Measurements from ENCODE around the gene NR2C1.

NR2C1 gene

DNA sequence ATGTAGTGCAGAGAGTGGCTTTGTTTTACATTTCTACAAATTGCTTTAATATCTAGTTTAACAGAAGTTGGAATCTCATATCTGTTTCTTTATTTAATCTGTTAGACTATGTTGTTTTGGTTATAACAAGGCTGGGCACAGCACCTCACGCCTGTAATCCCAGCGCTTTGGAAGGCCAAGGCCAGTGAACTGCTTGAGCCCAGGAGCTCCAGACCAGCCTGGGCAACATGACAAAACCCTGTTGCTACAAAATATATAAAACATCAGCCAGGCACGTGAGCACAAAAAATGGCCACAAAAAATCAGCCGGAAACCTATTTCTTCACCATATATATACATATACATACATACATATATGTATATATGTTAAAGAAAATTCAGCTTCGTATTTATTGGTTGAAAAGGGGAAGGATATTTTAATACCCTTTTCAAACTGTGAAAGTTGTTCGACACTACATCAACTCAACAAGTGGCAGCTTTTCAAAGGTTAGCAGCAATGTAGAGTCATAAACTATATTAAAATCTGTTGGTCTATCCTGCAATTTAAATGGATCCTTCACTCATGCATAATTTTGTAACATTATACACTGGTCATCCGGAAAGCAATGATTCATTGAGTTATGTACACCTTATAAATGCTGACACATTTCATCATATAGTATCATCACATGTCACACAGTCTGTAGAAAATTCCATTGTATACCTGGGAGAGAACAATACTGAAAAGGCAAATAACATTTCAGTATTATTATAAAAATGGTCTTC lies 7.1 kb downstream of the NR2C1 start:
- Mint-ChIP-seq H3K27ac (no peak overlapping the region), H3K9me3 (no peaks in the 10 kb centered on the region), H3K27me3 (ENCODE audit: low read depth) (no peaks in the 10 kb centered on the region), H3K36me3 (ENCODE audit: low read depth) (peaks cover 30% of the 10 kb centered on the region), H3K4me1 (ENCODE audit: low read depth) (peaks cover 2% of the 10 kb centered on the region), H3K4me3 (no peak overlapping the region)
- no peak for DNase-seq (ENCODE audit: low spot score)

DNA sequence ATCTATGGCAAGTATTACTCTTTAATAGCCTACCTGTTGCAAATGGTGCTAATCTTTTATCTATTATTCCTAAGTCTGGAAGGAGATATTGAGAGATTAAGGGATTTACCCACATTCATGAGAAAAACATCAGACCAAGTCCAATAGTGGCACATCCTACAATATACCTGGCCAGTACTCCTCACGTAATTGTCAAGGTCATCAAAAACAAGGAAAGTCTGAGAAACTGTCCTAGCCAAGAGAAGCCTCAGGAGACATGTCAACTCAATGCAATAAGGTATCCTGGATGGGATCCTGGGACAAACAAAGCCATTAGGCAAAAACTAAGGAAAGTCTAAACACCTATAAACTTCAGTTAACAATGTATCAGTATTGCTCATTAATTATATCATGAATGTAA lies 12.5 kb downstream of the NR2C1 start:
- Mint-ChIP-seq H3K36me3 (ENCODE audit: low read depth) (peaks cover 33% of the 10 kb centered on the region), H3K9me3 (no peaks in the 10 kb centered on the region), H3K27ac (no peak overlapping the region)

DNA sequence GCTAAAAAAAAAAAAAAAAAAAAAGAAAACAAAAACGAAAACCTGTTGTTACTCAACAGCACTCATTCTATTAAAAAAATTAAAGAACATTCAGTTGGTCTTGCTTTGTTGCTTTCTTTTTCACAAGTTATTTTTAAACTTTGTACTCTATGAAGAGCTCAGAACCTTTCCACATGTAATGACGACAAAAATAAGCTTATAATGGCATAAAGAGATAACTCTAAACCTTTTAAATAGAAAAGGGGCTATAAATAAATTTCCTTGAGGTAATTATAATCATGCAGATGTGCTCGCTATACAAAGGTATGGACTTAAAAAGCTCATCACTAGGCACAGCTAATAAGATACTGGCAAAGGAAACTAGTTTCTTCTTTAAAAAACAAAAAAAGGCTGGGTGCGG lies 13.4 kb downstream of the NR2C1 start:
- no peaks in the 10 kb centered on the region for H3K9me3 Mint-ChIP-seq
- H3K27me3 Mint-ChIP-seq (ENCODE audit: low read depth): no peaks in the 10 kb centered on the region
- no peak overlapping the region for H3K27ac Mint-ChIP-seq
- peaks cover 37% of the 10 kb centered on the region for H3K36me3 Mint-ChIP-seq (ENCODE audit: low read depth)
- no peaks in the 10 kb centered on the region for H3K4me1 Mint-ChIP-seq (ENCODE audit: low read depth)
- DNase-seq (ENCODE audit: low spot score): no peak
- H3K4me3 Mint-ChIP-seq: no peak overlapping the region

More for the DNA sequence above, 12.5 kb downstream of the NR2C1 start:
- Mint-ChIP-seq H3K4me3 (no peak overlapping the region), H3K27me3 (ENCODE audit: low read depth) (no peaks in the 10 kb centered on the region), H3K4me1 (ENCODE audit: low read depth) (no peaks in the 10 kb centered on the region)
- DNase-seq (ENCODE audit: low spot score): no peak

DNA sequence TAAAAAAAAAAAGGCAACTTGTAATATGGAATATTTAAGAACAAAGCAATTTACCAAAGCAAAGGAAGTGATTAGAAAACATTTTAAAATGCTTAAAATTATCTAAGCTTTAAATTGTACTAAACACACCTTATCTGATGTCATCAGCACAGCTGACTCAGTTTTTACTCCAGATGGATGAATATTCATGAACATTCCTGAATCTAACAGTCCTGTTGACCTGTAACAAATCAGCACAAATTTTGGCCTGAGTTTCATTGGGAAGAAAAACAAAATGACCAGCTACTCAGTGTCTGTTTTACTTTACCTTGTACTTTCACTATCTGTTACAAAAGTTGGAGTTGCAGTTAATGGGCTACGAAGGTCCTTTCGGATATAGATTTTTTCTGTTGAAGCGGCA lies 16.0 kb downstream of the NR2C1 start:
- DNase-seq (ENCODE audit: low spot score): no peak
- Mint-ChIP-seq H3K4me1 (ENCODE audit: low read depth) (no peaks in the 10 kb centered on the region), H3K27ac (no peak overlapping the region), H3K27me3 (ENCODE audit: low read depth) (no peaks in the 10 kb centered on the region), H3K9me3 (no peaks in the 10 kb centered on the region), H3K36me3 (ENCODE audit: low read depth) (peaks cover 30% of the 10 kb centered on the region), H3K4me3 (no peak overlapping the region)

DNA sequence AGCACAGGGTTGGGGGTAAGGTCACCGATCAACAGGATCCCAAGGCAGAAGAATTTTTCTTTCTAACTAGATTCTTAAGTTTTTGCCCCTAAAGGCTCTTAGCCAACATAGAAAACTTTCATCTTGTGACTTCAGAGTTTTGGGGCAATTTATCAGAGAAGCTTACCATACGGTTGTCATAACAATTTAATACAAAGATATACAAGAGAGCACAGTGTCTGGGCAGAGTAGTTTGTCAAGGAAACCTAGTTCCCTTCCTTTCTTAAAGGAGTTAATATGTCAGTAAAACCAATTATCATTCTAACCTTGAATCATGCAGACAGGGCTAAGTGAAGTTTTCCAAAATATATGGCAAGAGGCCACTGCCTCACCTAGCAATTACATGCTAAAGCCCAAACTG lies 18.4 kb downstream of the NR2C1 start:
- Mint-ChIP-seq H3K36me3 (ENCODE audit: low read depth) (peaks cover 23% of the 10 kb centered on the region), H3K4me1 (ENCODE audit: low read depth) (no peaks in the 10 kb centered on the region), H3K4me3 (no peak overlapping the region), H3K9me3 (no peaks in the 10 kb centered on the region), H3K27ac (no peak overlapping the region), H3K27me3 (ENCODE audit: low read depth) (no peaks in the 10 kb centered on the region)
- no peak for DNase-seq (ENCODE audit: low spot score)

DNA sequence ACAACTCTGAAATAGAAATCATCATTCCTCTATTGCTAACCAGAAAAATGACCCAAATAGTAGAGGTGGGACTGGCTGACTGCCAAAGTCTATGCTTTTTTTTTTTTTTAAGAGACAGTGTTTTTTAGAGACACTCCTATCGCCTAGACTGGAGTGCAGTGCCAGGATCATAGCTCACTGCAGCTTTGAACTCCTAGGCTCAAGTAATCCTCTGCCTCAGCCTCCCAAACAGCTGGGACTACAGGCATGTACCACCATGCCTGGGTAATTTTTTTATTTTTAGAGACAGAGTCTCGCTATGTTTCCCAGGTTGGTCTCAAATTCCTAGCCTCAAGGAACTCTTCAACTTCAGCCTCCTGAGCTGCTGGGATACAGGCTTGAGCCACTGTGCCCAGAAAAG lies 19.2 kb downstream of the NR2C1 start:
- Mint-ChIP-seq H3K27ac (no peak overlapping the region), H3K27me3 (ENCODE audit: low read depth) (no peaks in the 10 kb centered on the region), H3K4me3 (no peak overlapping the region), H3K9me3 (no peaks in the 10 kb centered on the region), H3K4me1 (ENCODE audit: low read depth) (no peaks in the 10 kb centered on the region), H3K36me3 (ENCODE audit: low read depth) (peaks cover 22% of the 10 kb centered on the region)
- DNase-seq (ENCODE audit: low spot score): no peak

DNA sequence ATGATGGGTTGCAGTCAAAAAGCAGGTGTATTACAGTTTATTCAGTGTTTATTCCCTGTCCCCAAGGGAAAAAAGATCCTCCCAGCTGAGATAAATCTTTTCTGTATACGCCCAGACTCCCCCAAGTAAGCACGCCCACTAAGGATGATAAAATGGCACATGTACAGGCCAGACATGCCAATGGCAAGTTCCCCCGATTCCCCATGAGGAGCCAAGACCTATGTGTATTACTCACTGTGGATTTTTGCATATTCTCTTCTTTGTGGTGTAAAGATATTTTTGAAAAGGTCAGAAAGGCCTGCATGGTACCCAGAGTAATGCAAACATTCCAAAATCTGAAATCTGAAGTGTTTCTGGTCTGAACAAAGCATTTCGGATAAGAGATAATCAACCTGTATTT lies 22.2 kb downstream of the NR2C1 start:
- H3K4me1 Mint-ChIP-seq (ENCODE audit: low read depth): no peaks in the 10 kb centered on the region
- no peaks in the 10 kb centered on the region for H3K27me3 Mint-ChIP-seq (ENCODE audit: low read depth)
- H3K27ac Mint-ChIP-seq: no peak overlapping the region

DNA sequence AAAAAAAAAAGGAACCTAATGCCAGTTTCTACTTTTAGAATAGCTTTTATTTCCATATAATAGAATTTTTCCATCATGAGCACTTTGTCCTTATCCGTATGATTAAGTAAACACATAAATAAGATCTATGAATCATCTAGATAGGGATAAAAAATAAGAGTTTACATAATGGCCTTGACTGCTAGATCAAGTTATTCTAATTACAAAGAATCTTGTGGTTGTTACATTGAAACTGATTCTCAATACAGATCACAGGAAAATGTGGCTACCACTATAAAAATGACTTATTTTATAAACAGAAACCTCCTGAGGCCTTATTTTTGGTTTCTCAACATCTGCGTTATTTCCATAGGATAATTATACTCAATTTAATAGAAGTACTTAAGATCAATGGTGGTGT lies 35.5 kb downstream of the NR2C1 start:
- Mint-ChIP-seq H3K4me1 (ENCODE audit: low read depth) (peaks cover 19% of the 10 kb centered on the region), H3K27me3 (ENCODE audit: low read depth) (no peaks in the 10 kb centered on the region), H3K9me3 (no peaks in the 10 kb centered on the region), H3K4me3 (no peak overlapping the region), H3K27ac (no peak overlapping the region), H3K36me3 (ENCODE audit: low read depth) (peaks cover 21% of the 10 kb centered on the region)
- no peak for DNase-seq (ENCODE audit: low spot score)

More for the DNA sequence above, 22.2 kb downstream of the NR2C1 start:
- H3K36me3 Mint-ChIP-seq (ENCODE audit: low read depth): peaks cover 28% of the 10 kb centered on the region
- H3K9me3 Mint-ChIP-seq: no peaks in the 10 kb centered on the region
- DNase-seq (ENCODE audit: low spot score): no peak
- H3K4me3 Mint-ChIP-seq: no peak overlapping the region

DNA sequence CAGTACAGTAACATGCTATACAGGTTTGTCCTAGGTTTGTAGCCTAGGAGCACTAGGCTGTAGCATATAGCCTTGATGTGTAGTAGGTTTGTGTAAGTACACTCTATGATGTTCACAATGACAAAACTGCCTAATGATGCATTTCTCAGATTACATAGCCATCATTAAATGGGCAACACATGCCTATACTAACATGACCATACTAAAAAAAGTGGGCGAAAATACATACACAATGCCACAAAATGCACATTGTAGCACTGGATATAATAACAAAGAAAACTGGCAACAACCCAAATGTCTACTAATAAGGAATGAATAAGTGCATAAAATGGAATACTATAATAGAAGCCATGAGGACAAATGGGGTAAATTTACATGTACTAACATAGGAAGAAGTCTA lies 38.7 kb downstream of the NR2C1 start:
- Mint-ChIP-seq H3K27ac (no peak overlapping the region), H3K9me3 (no peaks in the 10 kb centered on the region), H3K36me3 (ENCODE audit: low read depth) (peaks cover 13% of the 10 kb centered on the region), H3K4me3 (no peak overlapping the region), H3K4me1 (ENCODE audit: low read depth) (peaks cover 10% of the 10 kb centered on the region), H3K27me3 (ENCODE audit: low read depth) (no peaks in the 10 kb centered on the region)
- no peak for DNase-seq (ENCODE audit: low spot score)

DNA sequence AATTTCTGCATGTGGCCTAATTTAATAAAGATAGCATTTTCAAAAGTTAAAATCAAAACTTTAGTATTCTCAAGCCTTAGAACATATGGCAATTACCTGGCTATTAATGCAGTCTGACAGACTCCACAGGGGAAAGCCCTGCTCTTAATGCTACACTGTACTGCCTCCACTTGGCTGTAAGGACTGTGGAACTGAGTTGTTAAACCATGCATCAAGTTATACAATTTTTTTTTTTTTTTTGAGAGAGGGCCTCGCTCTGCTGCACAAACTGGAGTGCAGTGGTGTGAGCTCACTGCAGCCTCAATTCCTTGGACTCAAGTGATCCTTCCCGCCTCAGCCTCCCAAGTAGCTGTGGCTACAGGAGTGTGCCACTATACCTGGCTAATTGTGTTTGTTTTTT lies 50.9 kb downstream of the NR2C1 start:
- Mint-ChIP-seq H3K4me3 (no peak overlapping the region), H3K27me3 (ENCODE audit: low read depth) (no peaks in the 10 kb centered on the region), H3K36me3 (ENCODE audit: low read depth) (peaks cover 9% of the 10 kb centered on the region), H3K27ac (no peak overlapping the region), H3K4me1 (ENCODE audit: low read depth) (no peaks in the 10 kb centered on the region), H3K9me3 (no peaks in the 10 kb centered on the region)
- DNase-seq (ENCODE audit: low spot score): no peak

DNA sequence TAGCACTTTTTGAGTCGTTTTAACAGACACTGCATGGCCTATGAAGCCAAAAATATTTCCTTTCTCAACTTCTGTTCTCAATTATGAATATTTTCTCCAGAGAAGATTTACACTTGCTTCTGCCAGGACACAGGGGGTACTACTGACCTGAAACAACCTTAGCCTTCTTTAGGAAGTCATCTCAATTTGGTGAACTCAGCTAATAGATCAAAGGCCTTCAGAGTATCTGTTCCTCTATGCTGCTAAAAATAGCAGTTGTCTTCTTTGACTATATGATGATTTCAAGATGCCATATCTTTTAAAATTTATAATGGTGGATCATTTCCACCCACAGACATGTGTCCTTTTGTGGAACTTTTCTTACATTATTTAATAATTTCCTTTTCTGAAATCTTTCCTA lies 55.9 kb downstream of the NR2C1 start:
- no peaks in the 10 kb centered on the region for H3K4me1 Mint-ChIP-seq (ENCODE audit: low read depth)
- peaks cover 11% of the 10 kb centered on the region for H3K36me3 Mint-ChIP-seq (ENCODE audit: low read depth)
- DNase-seq (ENCODE audit: low spot score): no peak
- no peaks in the 10 kb centered on the region for H3K27me3 Mint-ChIP-seq (ENCODE audit: low read depth)
- no peak overlapping the region for H3K4me3 Mint-ChIP-seq
- no peak overlapping the region for H3K27ac Mint-ChIP-seq
- peaks cover 7% of the 10 kb centered on the region for H3K9me3 Mint-ChIP-seq

DNA sequence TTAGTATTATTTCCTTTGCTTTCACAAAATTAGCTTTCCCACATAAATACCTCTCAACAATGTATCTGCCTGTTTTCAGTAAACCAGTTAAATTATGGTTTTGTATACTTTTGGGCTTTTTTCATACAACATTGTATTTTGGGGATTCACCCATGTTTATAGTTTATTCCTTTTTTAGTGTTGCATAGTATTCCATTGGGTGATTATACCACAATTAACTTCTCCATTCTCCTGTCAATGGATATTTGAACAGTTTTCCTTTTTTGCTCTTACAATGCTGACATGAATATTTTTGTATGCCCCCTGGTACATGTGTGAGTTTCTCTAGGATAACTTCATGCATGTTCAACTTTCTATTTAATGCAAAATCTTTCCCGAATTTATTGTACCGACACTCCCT lies 57.3 kb downstream of the NR2C1 start:
- Mint-ChIP-seq H3K27ac (no peak overlapping the region), H3K27me3 (ENCODE audit: low read depth) (no peaks in the 10 kb centered on the region), H3K36me3 (ENCODE audit: low read depth) (peaks cover 7% of the 10 kb centered on the region), H3K4me1 (ENCODE audit: low read depth) (no peaks in the 10 kb centered on the region), H3K4me3 (no peak overlapping the region), H3K9me3 (peaks cover 7% of the 10 kb centered on the region)
- DNase-seq (ENCODE audit: low spot score): no peak

DNA sequence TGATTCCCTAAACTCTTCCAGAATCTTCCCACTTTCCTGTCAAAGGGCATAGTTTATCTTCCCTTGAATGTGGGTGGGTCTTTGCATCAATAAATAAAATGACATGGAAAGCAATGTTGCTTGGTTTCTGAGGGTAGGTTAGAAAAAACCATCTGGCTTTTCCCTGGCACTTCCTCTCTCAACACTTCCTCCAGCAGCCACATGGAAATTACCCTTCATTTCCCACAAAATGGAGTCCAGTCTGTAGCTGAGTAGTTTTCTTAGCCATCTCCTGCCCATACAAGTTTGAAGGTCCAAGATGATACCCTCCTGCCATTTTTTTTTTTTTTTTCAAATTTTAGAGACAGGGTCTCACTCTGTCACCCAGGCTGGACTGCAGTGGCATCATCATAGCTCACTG lies 58.9 kb downstream of the NR2C1 start:
- no peaks in the 10 kb centered on the region for H3K4me1 Mint-ChIP-seq (ENCODE audit: low read depth)
- H3K4me3 Mint-ChIP-seq: no peak overlapping the region
- no peaks in the 10 kb centered on the region for H3K27me3 Mint-ChIP-seq (ENCODE audit: low read depth)
- no peak overlapping the region for H3K27ac Mint-ChIP-seq
- no peak for DNase-seq (ENCODE audit: low spot score)
- peaks cover 4% of the 10 kb centered on the region for H3K36me3 Mint-ChIP-seq (ENCODE audit: low read depth)
- peaks cover 7% of the 10 kb centered on the region for H3K9me3 Mint-ChIP-seq

DNA sequence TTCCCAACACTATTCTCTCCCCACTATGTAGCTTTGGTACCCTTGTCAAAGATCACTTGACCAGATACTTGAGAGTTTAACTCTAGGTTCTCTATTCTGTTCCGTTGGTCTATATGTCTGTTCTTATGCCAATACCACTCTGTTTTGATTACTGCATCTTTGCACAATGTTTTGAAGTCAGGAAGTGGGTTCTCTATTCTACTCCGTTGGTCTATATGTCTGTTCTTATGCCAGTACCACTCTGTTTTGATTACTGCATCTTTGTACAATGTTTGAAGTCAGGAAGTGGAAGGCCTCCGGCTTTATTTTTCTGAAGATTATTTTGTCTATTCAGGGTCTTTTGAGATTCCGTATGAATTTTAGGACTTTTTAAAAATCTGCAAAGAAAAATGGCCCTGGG lies 67.2 kb downstream of the NR2C1 start:
- no peak overlapping the region for H3K4me3 Mint-ChIP-seq
- peaks cover 13% of the 10 kb centered on the region for H3K4me1 Mint-ChIP-seq (ENCODE audit: low read depth)
- DNase-seq (ENCODE audit: low spot score): no peak
- no peaks in the 10 kb centered on the region for H3K27me3 Mint-ChIP-seq (ENCODE audit: low read depth)
- H3K9me3 Mint-ChIP-seq: peaks cover 28% of the 10 kb centered on the region
- no peak overlapping the region for H3K27ac Mint-ChIP-seq
- peaks cover 14% of the 10 kb centered on the region for H3K36me3 Mint-ChIP-seq (ENCODE audit: low read depth)

DNA sequence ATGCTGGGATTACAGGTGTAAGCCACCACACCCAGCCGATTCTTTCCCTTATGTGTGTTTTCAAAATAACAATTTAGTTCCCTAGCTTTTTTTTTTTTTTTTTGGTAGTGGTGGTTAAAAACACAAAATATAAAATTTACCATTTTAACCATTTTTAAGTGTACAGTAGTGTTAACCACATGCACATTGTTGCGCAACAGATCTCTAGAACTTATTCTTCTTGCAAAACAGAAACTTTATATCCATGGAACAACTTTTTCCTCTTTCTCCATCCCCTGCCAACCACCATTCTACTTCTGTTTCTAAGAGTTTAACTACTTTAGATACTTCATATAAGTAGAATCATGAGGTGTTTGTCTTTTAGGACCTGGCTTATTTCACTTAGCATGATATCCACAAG lies 68.8 kb downstream of the NR2C1 start:
- H3K27me3 Mint-ChIP-seq (ENCODE audit: low read depth): no peaks in the 10 kb centered on the region
- H3K27ac Mint-ChIP-seq: no peak overlapping the region
- H3K4me3 Mint-ChIP-seq: peak overlapping the region; percentile 25
- H3K36me3 Mint-ChIP-seq (ENCODE audit: low read depth): peaks cover 19% of the 10 kb centered on the region
- H3K4me1 Mint-ChIP-seq (ENCODE audit: low read depth): peaks cover 22% of the 10 kb centered on the region
- peaks cover 28% of the 10 kb centered on the region for H3K9me3 Mint-ChIP-seq
- no peak for DNase-seq (ENCODE audit: low spot score)

Data from T-helper 2 cell treated with Interferon-gamma antibody and Interleukin-4, amounts not matched to agents 5 μg/mL and 100 μg/mL, for 36 hours (primary cell).